GM13977 (cell line): ENCODE results near the gene PTBP1.

Experiments
- DNase-seq: peaks from one replicate; pipeline ENCODE4 v3.0.0; 2012; ENCODE audit warnings: low spot score
- CTCF ChIP-seq: IDR thresholded peaks from 2 replicates; pipeline ENCODE4 v1.5.1; 2012; ENCODE audit warnings: mild to moderate bottlenecking, control low read depth; ENCODE audit not compliant: insufficient read depth; ENCODE audit errors: extremely low read depth, missing control alignments
- in situ Hi-C: fragments of 300-500 bp; cut with MboI; formaldehyde crosslinking; loops from one replicate; pipeline ENCODE4 v1.12.0; 2022; ENCODE audit warnings: low sequenced_read_pairs, low pct_unique_long_range_greater_than_20kb, mixed read lengths, inconsistent platforms; ENCODE audit not compliant: unreplicated experiment

PTBP1 gene

DNA sequence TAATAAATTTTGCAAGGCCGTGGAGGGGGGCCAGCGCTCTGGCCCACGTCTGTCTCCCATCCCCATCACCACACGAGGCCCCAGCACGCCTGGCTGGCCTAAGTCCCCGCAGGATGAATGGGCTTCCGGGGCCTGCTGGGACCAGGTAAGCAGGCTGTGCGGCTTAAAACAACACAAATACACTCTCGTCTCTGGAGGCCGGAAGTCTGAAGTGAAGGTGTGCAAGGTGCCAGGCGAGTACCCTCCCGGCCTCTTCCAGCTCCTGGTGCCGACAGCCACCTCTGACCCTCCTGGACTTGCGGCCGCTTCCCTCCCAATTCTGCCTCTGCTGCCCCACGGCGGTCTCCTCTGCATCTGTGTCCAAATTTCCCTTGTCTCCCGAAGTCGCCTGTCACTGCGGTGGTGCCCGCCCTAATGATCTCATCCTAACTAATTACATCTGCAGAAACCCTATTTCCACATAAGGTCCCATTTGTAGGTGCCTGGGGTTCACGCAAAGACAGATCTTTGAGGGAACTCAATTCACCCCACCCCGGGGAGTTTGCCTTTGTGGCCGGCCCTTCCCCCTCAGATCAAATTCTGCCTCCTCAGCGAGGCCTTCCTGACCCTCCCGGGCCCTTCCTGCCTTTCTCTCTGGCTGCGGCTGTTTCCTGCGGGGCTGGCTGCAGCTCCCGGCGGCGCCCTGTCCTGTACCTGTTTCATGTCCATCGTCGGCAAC lies 8.1 kb upstream of the PTBP1 start:
- TF ChIP-seq CTCF = no peak
- in situ Hi-C loops = no loop called here
- no peak for DNase-seq

DNA sequence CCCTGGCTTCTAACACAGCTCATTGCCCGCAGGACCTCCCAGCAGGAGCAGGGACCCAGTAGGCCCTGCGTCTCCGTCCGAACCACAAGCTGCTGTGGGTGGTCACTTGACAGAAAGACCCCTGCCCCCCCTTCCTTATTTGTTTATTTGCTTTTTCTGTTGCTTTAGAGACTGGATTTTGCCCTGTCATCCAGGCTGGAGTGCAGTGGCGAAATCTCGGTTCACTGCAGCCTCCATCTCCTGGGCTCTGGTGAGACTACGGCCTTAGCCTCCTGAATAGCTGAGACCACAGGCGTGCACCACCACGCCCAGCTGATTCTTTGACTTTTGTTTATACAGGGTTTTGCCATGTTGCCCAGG lies 7.6 kb upstream of the PTBP1 start:
- no peak for DNase-seq

DNA sequence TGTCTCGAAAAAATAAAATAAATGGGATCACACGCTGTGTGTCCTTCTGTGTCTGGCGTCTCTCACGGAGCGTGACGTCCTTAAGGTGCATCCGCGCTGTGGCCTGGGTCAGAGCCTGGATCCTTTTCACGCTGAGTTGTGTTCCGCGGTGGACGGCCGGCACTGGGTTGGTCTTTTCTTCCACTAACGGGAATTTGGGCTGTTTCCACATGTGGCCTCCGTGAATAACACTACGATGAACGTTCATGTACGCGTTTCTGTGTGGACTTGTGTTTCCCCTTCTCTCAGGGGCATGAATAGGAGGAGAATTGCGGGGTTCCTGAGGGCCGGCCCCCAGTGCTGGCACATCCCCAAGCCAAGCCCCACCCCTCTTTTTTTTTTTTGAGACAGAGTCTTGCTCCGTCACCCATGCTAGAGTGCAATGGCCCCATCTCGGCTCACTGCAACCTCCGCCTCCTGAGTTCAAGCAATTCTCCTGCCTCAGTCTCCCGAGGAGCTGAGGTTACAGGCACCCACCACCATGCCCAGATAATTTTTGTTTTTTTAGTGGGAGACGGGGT lies 6.2 kb upstream of the PTBP1 start:
- no peak for TF ChIP-seq CTCF
- in situ Hi-C loops = no loop called here
- DNase-seq = no peak

More for the DNA sequence above, 7.6 kb upstream of the PTBP1 start:
- in situ Hi-C loops = no loop called here
- no peak for TF ChIP-seq CTCF

GRCh38 chr19:791567-792305 lies 5.5 kb upstream of the PTBP1 start:
- no peak for TF ChIP-seq CTCF
- no peak for DNase-seq
- in situ Hi-C loops = no loop called here

DNA sequence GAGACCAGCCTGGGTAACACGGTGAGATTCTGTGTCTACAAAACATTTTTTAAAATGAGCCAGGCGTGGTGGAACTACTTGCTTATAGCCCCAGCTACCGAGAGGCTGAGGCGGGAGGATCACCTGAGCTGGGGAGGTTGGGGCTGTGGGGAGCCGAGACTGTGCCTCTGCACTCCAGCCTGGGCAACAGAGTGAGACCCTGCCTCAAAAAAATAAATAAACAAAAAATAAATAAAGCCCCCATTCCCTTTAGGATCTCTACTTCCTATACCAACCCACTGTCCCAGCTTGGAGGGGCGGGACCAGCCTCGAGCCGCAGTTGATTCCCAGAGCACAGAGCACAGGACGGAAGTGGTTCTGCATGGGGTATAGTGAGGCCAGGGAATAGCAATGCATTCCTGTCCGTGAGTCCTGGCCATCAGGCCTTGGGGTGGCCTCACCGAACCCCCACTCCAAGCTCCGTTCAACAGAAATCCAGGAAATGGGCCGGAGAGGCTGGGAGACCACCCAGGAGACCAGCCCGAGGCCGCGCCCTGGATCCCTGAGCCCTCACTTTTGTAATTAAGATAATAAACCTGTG lies 4.9 kb upstream of the PTBP1 start:
- in situ Hi-C loops = no loop called here
- DNase-seq = no peak
- TF ChIP-seq CTCF = no peak

- DNase-seq = no peak
- TF ChIP-seq CTCF = no peak
- in situ Hi-C loops = no loop called here
Measured at GRCh38 chr19:793806-794205, 3.4 kb upstream of the PTBP1 start.
